T-helper 9 cell (primary cell): Measurements from ENCODE around the gene DDX17.

Source experiments
- DNase-seq: peaks from one replicate; pipeline ENCODE4 v3.0.0-alpha.2; 2020
- total RNA-seq, 2 donors: gene quantifications; one replicate each; lab custom pipeline; 2026; lab: John Stamatoyannopoulos, UW

DDX17 gene
- total RNA-seq: 934 to 1,357 reads per million in 2 donors

DNA sequence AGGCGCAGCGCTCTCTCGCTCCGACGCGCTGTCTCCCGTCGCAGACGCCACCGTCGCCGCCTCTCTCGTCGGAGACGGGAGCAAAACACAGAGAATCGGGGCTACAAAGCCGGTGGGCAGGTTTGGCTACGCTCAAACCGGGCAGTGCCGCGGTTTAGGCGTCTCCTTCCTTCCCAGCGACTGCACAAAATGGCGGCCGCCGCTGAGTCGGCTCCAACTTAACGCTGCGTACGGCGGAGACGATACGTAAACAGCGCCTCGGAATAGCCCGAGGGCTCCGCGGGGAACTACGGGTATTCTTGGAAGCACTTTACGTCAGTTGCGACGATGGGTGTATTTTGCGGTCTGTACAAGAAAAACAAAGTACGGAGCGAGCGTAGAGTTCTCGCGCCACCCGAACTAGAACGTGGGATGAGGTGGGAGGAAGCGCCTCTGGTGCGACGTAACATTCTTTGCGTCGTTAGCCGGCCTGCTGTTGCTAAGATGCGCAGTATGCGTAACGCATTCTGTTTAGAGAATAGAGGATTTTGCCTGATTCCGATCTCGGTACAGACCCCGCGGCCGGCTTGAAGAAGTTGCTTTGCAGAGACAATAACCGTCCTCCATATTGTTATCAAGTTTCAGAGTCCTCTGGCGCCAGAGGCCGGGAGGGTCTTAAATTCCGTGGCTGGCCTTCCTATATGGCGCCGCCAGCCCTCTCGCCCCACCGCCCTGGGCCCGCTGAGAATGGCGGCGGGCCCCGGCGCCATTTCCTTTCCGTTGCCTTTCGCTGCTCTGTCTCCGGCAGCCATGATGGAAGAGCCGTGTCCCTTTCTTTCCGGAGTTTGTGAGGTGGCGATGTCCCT, at the start of gene DDX17:
Gene DDX17, minus strand, starts transcription at position 194 of the 845 bp plus-strand sequence.
- DNase-seq: peak; percentile 89

DNA sequence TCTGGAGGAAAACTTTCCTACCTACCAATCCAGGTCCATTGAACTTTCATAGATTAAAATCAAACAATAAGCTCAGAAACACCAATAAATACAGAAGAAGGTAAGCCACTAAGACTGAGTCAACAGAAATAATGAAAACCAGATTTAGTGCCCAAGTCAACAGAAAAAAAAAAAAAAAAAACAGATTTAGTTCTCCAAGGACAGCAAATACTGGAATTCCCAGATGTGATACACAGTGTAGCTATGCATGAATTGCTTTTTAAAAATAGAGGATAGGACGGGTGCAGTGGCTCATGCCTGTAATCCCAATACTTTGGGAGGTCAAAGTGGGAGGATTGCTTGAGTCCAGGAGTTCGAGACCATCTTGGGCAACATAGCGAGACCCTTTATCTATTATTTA, 48.2 kb upstream of the DDX17 start:
- no peak for DNase-seq

DNA sequence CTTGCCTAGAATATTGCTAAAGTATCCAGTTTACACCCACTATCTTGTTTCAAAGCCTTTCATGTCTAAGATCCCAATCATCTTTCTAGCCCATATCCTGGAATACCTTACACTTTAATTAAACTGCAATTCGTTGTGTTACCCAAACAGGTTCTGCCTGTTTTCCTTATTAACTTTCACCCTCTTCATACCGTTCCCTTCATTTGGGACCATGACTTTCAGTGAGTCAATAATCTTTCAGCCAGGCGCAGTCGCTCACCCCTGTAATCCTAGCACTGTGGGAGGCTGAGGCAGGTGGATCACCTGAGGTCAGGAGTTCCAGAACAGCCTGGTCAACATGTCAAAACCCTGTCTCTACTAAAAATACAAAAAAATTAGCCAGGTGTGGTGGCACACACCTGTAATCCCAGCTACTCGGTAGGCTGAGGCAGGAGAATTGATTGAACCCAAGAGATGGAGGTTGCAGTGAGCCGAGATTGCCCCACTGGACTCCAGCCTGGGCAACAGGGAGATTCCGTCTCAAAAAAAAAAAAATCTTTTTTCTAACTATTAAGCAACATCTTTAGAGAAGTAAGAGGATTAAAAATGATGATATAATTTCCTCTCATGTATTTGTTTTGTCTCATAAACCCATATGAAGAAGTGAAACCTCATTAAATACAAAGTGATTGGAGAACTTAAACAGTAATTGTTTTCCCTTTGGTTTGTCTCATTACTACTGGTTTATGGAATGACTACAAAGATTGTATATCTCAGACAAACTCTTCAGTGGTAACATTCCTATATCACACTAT, 43.2 kb upstream of the DDX17 start:
- no peak for DNase-seq

DNA sequence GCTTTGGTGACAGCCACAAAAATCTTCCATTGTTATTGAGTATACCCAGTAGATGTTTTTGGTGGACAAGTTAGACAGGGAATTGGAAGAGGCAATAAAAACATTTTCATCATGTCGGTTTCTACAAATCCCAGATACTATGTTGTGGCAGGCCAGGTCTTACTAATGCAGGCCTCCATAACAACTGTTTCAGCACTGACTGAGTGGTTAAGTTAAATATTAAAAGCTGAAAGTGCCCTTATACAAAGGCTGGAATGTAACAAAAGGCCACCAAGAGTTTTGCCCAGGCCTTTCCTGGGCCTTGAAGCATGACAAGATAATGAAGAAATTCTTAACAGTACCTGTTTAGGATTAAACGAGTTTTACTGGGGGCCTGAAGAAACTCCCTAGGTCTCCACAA, 34.6 kb upstream of the DDX17 start:
- DNase-seq: no peak

DNA sequence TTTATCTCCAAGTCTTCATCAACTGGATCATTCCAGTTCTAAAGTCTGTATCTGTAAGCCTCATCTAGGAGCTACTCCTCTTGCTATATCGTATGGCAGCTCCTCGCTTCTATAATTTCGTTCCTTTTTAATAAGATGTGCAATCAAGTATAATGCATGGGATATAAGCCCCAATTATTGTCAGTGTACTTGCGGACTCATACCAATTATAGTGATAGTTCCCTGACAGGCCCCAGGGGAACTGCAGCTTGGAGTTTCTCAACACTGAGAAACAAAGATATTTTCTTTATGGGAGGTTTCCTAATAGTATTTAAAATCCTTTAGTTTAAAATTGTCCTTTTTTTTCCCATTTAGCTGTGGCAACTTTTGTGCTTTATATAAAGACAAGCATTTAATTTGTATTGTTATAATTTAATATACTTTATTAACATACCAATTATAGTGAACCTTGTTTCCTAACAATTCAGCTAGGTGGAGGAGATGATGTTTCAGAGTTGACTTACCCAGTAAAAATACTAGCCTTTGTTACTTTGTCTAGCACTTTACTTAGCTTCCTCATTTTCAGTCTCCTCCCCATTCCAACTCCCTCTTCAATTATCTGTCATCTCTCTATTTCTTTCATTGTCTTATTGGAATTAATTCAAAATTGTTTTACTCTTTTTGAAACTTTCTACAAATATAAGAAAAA, 25.3 kb upstream of the DDX17 start:
- no peak for DNase-seq

DNA sequence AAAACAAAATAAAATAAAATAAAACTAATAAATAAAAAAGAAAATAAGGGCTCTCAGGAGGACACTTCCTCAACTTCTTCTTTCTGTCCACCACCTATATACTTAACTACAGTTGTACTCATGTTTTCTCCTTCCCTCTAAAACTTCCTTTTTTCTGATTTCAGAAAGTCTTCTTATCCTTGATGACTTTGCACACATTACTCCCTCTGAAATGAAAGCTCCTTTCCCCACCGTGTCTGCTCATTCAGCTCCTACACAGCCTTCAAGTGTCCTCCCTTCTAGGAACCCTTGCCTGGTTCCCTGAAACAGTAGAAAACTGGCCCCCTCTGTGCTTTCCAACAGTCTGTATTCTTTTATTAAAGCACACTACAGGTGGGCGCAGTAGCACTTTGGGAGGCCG, 18.3 kb upstream of the DDX17 start:
- DNase-seq: no peak

DNA sequence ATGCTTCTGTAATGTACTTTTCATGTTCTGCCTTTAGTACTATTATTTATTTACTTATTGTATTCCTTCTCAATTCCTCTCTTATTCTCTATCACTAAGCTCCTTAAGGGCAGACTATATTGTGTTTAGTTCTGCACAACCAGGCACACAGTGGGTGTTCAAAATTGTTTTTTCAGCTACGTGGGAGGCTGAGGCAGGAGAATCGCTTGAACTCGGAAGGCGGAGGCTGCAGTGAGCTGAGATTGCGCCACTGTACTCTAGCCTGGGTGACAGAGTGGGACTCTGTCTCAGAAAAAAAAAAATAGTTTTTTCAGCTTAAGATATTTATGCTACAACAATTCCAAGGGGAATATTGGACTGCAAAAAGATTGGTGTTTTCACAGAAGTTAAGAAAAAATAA, 17.4 kb upstream of the DDX17 start:
- no peak for DNase-seq

DNA sequence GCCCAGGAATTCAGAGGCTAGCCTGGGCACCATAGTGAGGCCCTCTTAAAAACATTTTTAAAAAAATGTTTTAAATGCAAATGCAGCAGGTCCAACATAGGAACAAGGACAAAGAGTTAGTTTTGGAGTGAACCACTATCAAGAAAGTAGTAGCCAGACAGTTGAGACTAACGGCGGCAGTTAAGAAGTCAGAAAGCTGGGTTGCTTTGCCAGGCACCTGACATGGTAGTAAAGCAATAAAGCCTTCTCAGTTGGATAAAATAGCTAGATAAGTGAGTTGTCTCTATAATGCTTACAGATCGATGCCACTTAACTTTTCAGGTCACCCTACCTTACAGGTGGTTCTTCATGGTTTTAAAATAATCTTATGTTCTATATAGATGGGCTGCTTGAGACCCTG, 16.9 kb upstream of the DDX17 start:
- DNase-seq: no peak

DNA sequence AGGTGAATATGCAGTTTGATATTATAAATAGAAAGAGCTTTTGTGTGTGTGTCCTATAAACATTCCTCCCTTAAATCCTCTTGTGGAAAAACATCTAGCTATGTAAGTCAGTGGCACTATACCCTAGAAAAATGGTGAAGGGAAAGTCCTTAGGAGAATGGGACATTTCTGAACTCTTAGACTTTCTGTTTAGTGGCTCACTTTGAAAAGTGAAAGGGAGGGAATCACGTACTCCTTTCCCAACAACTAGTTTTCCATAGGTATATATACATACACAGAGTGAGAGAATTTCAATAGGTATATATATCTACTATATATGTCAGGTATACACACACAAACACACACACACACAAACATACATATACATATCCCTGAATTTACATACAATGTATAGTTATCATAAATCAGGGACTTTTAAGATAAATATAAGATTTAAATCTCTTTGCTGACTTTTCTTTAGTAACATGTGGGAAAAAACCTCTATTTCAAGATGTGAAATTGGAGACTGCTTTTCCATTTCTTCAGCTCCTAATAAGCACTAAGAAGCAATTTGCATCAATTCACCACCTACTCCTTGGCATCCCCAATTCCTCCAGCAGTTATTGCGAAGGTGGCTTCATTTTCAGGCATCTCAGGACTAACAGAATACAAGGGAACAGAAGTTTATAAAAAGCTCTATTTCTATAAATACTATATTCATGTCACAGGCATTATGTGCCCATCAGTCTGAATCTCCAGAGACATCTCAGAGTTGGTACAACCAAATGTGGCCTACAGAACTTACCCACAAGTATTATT, 13.5 kb upstream of the DDX17 start:
- no peak for DNase-seq

DNA sequence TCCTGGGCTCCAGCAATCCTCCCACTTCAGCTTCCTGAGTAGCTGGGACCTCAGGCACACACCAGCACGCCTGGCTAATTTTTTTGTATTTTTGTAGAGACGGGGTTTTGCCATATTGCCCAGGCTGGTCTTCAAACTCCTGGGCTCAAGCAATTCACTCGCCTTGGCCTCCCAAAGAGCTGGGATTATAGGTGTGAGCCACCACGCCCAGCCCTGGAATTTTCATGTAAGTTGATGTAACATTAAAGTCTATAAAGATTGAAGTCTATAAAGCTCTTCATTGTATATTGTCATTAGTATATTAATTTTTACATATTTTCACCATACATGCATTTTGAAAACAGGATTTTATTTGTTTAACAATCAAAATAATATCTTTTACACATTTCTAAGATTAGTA, 12.5 kb upstream of the DDX17 start:
- no peak for DNase-seq

DNA sequence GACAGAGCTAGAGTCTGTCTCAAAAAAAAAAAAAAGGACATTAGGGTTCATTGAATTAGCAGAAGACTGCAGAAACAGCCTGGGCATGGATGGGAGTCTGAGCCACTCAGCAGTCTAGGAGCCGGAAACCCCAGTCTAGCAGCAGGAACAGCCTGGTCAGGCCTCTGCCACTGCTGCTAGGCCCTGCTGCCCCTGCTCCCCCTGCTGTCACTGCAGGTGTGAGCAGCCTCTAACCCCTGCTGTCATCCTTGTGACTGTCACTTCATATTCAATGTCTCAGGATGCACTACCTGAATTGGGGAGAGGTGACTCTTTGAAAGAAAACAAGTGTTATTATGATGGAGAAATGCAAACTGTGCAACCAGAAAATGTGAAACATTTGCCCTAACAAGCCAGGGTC, 7.0 kb upstream of the DDX17 start:
- DNase-seq: peak; percentile 7

DNA sequence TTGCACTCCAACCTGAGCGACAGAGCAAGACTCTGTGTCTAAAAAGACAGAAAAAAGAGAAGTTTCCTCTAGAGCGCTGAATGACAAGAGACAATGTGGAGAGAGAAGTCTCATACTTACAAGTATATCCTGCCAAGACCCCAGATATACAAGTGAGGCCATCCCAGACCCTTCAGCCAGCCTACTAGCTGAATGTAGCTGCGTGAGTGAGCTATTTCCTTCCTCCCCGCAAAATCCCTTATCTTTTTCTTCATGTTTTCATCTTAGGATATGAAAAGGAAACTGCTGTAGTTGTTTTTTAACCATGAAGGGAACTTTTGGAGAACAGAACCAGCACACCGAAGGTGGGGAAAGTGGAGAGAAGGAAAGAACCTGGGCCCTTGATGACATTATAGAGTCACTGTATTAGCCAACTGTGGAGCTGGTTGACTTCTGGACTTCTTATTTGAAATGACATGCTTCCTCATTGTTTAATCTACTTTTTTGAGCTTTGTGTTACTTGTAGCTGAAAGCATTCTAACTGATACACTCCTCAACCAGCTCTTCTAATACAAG, 4.4 kb upstream of the DDX17 start:
- no peak for DNase-seq

DNA sequence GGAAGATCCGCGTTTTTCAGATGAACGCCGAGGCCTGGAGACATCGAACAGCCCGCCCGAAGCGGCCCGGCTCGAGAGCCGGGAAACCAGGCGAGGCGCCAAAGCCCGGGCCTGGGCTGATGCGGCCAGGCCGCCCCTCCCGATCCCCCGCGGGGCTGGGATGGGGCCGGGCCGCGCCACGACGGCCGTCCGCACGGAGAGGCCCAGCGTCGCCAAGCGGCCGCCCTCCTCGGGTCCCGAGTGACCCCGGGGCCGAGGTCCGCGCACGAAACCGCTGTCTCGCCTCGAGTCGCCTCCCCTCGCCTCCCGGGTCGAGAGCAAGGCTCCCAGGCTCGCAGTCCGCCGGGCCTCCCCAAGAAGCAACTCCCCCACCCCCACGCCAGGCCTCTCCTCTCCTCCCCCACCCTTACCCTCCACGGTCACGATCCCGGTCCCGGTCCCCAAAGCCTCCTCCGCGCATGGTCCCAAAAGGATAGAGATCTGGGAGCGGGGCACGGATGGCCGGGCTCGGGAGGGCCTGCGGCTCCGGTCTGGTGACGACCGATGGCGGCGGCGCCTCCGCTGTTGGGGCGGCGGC, 482 bp downstream of the DDX17 start:
- peak; percentile 41 for DNase-seq

DNA sequence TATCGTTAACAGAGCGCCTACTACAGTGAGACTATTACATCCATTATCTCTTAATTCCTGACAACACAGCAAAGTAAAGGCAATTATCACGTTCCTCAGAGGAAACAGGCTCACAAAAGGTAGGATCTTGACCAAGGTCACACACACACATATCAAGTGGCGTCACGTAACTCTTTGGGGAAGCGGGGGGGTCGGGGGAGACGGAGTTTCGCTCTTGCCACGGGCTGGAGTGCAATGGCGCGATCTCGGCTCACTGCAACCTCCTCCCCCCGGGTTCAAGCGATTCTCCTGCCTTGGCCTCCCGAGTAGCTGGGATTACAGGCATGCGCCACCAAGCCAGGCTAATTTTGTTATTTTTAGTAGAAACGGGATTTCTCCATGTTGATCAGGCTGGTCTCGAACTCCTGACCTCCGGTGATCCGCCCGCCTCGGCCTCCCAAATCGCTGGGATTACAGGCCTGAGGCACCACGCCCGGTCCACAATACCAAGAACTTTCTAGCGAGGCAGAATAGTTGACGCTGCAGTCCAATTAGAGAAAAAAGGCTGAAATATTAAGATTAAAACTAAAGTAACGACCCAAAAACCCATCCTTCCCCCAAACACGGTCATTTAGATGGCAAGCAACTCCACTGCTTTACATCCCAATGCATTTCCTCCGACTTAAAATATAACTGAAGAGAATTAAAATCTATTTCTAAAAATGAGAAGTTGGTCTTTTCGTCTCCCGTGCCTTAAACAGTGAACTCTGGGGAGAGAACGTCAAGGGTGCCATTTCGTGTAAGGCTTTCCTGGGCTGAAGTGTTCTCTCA, 1.2 kb downstream of the DDX17 start:
- DNase-seq: peak; percentile 46

DNA sequence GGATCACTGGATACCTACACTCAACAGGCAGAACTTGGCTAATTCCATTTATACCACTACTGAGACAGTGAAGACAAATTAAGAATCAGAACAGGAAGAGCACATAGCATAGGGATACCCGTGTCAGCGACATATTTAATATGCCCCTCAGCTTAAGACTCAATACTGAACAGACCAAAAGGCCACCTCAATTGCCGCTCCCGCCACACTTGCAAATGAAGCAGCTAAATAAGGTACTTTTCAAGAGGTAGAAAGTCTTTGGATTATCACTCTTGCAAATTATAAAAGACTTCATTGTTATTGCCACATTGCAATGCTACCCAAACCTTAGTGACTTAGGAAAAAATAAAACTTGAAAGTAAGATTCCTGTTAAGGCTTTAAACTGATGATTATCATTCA, 3.1 kb downstream of the DDX17 start:
- no peak for DNase-seq

DNA sequence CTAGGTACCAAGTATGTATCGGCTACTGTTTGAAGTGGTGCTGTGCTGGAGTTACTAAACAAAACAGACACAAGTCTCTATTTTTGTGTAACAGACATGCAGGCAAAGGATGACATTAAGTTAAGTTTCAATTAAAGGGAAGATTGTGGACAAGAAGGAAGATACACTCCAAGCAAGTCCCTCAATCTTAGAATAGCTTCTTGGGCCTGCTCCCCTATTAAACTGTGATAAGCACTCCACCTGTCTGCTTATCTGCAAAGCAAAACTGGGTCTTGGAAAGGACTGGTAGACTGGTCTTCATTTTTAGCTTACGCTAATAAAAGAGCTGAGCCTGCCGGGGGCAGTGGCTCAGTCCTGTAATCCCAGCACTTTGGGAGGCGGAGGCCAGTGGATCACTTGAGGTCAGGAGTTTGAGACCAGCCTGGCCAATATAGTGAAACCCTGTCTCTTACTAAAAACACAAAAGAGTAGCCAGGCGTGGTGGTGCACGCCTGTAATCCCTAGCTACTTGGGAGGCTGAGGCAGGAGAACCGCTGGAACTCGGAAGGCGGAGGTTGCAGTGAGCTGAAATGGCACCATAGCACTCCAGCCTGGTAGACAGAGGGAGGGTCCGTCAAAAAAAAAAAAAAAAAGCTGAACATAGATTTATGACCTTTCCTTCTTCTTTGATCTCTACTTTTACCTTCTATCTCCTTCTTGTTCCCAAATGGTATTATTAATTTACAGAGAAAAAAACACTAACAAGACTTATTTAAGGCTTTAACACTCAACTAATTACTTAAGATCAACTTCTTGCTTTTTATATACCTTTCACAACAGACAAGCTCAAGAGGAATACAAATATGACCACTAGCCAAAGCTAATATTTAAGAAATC, 4.1 kb downstream of the DDX17 start:
- no peak for DNase-seq

DNA sequence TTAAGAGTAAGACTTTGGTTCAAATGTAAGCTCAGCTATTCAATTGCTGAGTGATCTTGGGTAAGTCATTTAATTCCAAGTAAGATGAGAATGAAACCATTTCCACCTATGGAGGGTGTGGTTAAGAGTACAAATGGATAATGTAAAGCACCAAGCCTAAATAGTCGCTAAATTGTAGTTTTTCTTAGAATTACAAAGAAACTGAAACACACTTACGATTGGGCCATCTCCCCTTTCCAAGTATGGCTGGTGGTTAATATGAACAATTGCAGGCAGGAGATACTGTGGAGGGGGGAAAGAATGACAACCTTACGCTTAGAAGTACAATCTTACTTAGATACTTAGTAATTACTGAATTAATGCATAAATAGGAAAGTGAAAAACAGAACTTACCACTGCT, 8.2 kb downstream of the DDX17 start:
- DNase-seq: no peak

DNA sequence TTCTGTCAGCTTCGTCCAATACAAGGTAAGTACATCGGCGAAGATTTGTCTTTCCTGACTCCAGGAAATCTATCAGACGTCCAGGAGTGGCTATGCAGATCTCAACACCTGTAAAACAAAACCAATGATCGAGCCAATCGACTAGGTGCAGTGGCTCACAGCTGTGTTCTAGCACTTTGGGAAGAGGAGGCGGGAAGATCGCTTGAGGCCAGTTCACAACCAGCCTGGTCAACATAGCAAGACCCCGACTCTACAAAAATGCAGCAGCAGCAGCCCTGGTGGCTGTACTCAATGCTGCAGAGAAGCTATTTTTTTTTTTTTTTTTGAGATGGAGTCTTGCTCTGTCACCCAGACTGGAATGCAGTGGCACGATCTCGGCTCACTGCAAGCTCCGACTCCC, 11.2 kb downstream of the DDX17 start:
- DNase-seq: no peak

DNA sequence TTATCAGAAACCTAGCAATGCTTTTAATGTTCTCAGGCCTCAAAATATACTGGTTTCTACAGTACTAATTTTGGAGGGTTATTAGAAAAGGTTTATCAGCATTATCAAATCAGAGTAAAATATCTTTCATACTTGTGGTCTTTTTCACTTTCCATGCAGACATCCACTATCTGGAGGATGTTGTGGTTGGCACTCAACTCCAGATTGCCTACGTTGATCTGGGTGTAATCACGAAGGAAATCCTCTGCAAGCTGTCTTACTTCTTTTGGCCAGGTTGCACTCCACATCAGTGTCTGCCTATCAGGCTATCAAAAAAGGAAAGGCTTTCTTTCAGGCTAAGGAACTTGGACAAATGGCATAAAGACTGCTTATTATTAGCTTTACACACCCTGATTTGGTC, 11.6 kb downstream of the DDX17 start:
- no peak for DNase-seq
